DMS153 (cell line): ENCODE results near the gene KRTAP10-2.

Experiments used
- DNase-seq: peaks from one replicate; lab custom pipeline; 2025; lab: John Stamatoyannopoulos, UW

KRTAP10-2 gene

DNA sequence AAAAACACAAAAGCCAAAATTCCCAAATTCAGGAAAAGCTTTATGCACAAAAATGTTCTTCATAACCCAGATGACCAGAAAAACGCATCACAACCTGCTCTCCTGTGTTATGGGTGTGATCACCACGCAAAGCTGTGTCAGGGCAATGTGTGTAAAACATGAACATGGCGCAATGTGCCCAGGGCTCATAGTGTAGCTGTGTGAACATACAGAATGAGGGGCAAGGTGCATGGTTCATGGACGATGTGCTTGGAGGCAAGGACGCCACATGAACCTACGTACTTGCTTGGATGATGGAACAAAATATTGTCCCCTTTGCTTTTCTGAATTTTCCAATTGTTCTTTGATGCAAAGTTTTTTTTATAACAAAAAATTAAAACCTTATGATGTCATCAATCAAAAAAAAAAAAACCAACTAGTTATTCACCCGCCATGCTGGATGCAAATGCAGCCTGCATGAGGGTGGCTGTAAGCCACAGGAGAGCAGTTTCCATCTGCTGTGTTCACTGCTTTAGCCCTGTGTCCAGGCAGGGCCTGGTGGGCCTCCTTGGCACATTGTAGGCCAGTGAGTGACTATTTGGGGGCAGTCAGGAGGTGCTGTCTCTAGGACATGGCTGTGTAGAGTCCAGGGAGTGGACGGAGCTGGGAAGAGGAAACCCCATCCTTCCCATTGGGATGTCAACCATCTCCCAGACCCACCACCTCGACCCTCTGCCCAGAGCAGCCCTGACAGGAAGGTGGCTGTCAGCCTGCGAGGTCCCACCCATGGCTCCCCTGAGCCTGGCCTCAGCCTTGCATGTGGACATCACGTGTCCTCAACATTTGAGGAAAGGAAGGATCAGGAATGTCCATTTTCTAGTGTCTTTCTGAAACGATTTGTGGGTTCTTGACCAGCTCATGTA, 25.0 kb downstream of the KRTAP10-2 start:
- no peak for DNase-seq

DNA sequence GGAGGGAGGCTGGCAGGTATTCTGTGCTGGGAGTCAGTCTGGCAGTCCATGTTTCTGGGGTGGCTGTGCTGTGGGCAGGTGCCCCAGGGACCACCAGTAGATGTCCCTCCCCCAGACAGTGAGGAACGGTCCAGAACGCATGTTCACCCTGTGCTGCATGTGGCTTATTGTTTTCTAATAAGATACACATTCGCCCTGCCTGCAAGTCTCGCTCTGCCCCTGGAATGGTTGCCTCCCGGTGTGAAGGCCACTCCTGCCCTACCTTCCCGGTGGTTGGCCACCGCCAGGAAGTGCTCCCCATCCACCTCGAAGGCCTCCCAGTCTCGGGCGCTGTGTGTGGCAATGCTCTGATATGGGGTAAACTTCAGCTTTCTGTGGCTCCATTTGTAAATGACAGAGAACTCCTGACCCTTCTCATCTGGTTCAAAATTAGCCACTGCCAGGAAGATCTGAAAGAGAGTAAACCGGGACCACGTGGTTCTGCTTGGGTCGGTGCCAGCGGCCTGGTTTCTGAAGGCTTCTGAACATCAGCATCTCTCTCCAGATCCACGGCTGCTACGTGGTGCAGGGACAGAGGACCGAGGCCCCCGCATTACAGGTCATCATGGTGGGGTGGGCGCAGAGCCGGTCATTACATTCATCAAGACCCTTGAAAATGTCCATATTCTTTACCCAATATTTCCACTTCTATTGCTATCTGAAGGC, 25.8 kb downstream of the KRTAP10-2 start:
- DNase-seq = no peak

DNA sequence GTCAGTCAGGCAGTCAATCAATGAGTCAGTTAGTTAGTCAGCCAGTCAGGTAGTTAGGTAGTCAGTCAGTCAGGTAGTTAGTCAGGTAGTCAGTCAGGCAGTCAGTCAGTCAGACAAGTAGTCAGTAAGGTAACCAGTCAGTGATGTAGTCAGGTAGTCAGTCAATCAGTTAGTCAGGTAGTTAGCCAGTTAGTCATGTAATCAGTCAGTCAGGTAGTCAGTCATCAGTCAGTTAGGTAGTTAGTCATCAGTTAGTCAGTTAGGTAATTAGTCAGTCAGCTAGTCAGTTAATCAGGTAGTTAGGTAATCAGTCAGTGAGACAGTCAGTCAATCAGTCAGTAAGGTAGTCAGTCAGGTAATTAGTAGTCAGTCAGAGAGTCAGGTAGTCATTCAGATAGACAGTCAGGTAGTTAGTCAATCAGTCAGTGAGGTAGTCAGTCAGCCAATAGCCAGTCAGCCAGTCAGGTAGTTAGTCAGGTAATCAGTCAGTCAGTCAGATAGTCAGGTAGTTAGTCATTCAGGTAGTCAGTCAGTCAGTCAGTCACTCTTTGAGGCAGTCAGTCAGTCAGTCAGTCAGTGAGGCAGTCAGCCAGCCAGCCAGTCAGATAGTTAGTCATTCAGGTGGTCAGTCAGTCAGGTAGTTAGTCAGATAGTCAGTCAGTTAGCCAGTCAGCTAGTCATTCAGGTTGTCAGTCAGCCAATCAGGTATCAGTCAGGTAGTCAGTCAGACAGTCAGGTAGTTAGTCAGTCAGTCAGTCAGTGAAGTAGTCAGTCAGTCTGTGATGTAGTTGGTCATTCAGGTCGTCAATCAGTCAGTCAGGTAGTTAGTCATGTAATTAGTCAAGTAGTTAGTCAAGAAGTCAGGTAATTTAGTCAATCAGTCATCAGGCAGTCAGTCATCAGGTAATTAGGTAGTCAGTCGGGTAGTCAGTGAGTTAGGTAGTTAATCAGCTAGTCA, 26.6 kb downstream of the KRTAP10-2 start:
- no peak for DNase-seq

DNA sequence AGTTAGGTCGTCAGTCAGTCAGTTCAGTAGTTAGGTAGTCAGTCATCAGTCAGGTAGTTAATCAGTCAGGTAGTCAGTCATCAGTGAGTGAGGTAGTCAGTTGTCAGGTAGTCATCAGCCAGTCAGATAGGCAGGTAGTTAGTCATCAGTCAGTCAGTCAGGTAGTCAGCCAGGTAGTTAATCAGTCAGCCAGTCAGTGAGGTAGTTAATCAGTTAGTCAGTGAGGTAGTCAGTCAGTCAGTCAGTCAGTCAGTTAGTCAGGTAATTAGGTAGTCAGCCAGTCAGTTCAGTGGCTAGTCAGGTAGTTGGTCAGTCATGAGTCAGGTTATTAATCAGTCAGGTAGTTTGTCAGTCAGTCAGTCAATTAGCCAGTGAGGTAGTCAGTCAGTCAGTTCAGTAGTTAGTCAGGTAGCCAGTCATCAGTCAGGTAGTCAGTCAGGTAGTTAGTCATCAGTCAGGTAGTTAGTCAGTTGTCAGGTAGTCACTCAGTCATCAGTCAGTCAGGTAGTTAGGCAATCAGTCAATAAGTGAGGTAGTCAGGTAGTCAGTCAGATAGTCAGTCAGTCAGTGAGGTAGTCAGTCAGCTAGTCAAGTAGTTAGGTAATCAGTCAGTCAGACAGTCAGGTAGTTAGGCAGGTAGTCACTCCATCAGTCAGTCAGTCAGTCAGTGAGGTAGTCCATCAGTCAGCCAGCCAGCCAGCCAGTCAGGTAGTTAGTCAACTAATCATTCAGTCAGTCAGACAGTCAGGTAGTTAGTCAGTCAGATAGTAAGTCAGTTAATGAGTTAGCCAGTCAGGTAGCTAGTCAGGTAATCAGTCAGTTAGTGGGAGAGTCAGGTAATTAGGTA, 27.5 kb downstream of the KRTAP10-2 start:
- DNase-seq = no peak

DNA sequence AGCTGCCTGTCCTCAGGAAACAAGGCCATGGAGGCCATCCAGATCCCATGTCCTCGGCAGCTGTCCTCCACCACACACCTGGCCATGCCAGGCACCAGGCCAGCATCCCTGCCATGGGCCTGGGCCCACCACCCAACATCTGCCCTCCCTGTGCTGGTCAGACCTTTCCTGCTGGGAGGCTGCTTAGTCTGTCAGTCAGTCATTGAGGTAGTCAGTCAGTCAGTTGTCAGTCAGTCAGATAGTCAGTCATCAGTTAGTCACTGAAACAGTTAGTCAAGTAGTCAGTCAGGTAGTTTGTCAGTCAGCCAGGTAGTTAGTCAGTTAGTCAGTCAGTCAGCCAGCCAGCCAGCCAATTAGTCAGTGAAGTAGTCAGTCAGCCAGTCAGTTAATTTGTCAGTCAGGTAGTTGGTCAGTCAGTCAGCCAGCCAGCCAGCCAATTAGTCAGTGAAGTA, 28.5 kb downstream of the KRTAP10-2 start:
- DNase-seq = no peak

DNA sequence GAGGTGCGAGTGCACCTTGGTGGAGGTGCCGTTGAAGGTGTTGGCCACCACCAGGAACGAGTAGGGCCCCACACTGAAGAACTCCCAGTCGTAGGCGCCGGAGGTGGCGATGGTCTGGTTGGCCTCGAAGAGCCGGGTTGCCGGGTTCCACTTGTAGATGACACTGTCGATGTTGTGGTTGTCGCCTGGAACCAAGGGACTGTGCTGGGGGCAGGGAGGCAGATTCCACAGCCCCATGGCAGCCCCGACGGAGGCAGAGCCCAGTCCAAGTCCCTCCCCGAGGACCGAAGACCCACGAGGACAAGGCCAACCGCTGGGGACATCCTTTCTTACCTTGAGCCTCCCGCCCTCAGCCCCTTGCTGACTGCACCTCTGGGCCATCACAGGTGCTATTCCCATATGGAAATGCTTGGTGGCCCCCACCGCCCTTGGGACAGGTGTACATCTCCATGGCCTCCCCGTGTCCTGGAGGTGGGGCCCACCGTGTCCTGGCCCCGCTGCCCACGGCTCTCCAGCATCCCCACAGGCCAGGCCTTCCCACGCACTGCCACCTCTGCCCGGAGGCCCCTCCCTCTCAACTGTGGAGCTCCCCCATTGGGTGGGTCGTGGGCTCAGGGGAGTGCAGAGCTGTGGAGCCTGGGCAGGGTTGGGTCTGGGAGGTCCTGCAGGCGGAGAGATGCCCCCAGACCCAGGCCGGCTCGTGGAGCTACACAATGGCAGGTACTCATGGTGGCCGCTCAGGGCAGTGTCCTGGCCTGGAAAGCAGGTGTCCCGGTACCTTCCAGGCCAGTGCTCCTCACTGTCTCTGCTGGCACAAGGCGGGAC, 29.2 kb downstream of the KRTAP10-2 start:
- DNase-seq = no peak

DNA sequence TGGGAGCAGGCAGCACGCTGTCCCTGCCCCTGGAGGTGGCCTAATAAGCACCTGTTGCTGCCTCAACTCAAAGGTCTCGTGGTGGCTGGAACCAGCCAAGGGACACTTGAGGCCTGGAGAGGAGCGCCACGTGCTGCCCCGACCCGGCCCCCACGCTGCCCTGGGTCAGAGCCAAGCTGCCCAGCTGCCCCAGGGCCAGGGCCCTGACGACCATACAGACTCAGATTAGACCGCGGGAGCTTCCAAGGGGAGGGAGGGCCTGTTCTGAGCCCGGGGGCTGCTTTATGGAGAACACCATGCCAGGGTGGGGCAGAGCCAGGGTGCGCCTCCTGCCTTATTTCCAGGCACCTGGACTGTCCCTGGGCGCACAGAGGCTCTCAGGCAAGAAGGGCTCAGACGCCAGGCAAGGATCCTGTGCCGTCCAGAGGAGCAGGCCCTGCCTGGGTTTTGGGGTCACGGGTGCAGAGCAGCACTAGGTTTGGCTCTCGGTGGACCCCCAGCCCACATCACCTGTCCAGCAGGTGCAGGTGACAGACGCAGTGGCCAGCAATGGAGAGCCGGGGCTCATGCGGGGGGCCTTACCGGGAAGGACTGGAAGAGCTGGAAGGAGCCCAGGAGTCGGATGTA, 29.9 kb downstream of the KRTAP10-2 start:
- DNase-seq = no peak

DNA sequence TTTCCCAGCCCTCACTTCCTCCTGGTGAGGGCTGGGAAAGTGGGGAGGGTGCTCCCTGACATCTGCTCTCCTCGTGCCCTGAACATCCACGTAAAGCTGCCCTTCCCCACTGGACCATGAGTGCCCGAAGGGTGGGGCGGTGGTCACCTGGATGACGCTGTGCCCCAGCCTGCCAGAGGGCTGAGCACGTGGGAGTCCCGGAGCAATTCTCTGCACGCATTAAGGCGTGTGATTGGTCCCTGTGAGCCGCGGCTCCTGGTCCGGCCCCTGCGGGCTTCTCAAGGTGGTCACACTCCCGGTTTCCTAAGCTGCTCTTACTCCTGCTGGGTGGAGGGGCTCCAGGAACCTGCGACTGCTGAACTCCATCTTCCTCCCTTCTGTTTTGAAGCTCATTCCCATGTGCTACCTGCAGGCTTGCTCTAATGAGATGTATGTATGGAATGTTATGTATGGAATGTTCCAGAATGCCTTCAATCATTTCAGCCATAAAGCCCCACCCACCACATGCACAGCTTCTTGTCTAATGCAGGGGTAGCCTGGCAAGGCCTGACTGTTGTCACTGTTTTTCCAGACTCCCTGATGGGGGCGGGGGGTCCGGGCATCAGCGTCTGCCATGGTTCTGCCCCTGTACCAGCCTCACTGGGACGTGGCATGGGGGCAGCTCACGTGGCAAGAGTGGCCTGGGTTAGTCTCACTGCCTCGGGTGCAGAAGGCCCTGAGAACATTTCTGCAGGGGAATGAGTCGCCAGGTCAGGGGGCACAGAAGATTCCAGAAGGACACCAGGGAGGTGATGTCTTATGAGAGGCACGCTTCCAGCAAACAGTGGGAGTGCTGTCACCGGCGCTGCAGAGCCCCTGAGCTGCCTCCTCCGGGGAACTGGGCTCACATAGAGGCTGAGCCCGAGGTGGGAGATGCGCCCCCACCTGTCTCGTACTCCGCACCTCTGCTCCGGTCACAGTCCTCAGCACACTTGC, 30.7 kb downstream of the KRTAP10-2 start:
- no peak for DNase-seq

DNA sequence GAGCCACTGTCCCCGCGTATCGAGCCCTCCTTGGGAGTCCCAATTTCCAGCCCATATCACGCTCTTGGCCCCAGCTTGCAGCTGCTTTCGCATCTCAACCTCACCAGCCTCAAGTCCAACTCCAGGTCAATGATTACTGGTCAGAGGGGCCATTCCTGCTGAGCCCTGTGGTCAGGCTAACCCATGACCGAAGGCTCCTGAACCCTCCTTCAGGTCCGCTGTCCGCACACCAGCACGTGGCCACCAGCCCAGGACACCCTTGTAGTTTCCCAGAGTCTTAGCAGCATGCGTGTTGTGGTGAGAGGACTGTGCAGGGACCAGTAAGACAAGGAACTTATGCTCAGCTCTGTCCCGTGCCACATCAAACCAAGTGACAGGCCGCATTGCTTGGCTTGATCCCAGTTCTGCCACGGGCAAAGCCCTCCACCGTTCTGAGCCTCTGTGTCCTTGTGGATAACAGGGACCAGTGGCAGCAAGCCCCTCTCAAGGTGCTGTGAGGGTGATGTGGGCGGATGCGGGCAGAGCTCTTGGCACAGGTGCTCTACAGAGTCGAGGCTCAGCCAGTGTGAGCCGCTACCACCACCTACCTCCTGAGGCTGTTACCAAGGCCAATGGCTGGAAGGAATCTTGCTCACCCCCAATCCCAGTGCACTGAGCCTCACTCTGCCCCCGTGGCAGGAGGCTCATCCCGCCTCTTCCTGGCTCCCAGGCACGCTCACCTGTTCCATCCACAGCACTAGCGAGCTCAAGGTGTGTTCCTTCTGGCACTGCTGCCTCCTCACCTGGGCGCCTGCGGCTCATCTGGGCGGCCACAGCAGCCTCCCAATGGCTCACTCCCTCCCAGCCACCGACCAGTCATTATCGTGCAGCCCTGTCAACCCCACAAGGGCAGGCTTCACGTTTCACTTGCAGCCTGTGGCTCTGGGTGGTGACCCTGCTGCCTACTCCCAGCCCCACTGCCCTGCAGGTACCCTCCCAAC, 31.7 kb downstream of the KRTAP10-2 start:
- no peak for DNase-seq

DNA sequence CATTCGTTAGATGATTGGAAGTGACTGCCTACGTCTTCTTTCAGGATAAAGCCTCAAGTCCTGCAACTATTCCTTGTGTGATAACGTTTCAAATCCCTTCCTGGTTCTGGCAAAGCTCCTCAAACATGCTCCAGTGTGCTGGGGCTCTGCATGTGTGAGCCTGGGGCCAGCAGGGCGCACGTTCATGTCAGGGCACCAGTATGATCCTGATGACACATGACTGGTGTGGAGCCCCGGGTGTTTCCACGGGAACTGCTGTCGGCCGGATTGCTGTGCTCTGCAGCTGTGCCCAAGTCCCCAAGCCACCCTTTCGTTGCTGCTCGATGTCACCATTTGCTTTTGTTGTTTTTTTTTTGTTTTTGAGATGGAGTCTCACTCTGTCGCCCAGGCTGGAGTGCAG, 32.6 kb downstream of the KRTAP10-2 start:
- DNase-seq = no peak

DNA sequence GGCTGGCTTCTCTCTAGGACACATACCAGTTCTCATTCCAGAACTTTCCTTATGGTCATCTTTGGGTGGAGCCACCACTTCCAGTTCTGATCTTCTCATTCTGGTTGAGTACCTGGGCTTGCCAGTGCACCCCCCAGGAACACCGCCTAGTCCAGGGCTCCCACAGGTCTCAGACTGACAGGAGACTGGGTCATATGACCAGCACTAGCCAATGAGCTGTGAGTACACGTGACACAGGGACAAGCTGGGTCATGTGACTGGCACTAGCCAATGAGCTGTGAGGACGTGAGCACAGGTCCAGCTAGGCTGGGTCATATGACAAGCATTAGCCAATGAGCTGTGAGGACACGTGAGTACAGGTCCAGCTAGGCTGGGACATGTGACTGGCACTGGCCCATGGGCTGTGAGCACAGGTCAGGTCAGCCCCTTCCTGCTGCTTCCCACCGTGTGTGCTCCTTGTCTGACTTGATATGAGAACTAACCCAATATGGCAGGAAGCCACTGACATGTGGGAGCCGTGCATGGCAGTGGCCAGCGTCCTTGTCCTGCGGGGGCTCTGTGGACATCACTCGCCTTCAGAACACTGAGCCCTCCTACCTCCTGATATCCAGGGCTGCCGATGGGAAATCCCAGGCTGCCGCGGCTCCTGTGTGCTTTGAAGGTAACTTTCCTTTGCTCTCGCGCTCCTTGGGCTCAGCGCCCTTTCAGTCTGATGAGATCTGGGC, 34.0 kb downstream of the KRTAP10-2 start:
- no peak for DNase-seq

DNA sequence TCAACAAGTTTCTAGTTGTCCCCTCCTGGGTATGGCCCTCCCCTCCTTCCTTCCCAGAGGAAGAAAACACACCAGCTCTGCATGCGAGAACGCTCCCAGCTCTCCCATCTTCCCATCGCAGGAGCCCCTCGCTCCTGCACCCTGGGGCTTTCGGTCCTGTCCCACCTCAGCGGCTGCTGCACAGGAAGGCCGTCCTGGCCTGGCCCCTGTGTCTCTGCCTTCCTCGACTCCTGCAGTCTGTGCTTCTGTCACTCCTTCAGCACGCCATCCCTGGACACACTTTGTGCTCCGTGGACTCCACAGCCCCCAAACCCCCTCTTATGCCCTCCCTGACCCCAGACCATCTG, 34.5 kb downstream of the KRTAP10-2 start:
- no peak for DNase-seq

DNA sequence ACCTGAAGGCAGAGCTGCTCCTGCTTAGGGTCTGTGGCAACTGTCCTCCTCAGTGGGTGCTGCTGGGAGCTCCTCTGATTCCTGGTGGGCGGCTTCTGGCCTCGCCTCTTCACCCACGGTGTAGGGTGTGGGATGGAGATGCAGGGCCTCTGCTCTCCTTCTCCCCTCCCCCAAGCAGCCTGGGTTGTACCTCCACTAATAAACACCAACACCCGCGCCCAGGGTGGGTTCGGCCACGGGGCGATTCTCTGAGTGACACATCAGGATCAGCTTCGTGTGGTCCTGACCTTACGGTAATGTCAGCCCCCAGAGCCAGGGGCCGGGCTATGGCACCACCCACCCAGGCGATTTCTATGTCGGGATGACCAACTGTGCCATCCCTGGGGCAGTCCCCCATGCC, 35.0 kb downstream of the KRTAP10-2 start:
- no peak for DNase-seq

DNA sequence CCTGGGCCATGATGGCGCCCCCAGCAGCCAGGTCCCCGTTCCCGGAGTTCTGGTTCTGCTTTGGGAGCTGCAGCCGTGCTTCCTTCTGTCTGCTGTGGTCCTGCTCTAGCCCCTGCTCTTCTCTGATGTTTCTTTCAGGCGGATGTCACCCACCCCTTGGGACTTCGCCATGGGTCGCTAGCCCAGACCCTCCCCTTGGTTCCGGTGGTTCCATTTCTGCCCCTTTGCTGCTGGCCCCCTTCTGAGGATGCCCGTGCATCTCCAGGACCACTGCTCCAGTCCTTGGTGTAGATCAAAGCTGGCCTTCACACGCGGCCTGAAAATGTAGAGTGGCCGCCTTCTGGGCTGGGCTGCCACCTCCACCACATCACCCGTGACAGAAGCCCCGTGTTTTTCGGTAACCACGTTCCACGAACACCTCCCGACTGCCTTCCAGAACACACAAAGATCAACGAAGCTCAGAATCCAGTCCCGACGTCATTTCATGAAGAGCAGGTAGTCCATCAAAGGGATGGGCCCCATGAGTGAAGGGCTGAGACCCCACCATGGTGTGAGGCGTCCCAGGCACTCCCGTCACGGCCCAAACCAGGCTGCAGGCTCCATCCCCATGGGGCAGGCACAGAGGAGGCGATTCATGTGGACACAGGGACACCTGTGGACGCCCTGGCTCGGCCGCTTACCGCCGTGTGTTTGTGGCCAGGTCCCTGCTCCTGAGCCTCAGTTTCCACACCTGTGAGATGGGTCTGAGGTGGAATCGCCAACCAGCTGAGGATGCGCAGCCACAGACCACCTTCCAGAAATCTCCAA, 35.7 kb downstream of the KRTAP10-2 start:
- DNase-seq = no peak

DNA sequence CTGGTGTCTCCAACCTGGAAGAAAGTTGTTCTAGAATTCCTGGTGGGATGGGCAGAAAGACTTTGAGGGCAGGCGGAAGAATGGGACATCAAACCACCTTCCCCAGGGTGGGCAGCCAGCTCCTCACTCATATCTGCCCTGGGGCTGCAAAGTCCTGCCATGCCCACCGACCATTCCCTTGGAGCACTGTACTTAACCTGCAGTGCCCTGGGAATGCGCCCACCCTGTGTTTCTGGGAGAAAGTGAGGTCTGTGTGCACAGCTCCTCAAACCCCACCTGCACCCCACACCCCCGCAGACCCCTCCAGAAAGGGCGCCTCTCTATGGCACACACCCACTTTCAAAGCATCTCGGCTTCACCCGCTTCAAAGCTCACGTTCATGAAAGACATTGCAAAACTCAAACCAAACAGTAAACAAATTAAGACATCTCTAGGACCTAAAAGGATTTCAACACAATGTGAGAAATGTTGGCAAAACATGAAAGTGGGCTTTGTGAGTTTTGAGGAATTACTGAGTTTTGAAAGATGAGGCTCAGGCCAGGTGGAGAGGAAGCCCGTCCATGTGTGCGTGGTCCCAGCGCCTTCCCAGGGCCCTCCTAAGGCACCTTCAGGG, 36.5 kb downstream of the KRTAP10-2 start:
- DNase-seq = no peak

DNA sequence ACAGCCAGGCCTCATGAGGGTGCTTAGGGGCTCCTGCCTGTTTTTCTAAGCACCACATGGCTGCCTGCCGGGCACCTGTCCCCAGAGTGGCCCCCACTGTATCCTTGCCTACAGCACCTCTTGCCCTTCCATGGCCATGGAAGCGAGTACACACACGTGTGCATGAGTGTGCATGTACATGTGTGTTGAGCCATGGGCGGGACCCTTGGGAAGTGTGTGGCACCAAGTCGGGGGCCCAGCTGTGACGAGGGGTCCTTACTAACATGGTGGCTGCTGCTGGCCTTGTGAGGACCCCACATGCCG, 37.1 kb downstream of the KRTAP10-2 start:
- DNase-seq = no peak
